Upper lobe of right lung (tissue), 1 donor: ENCODE data around the gene ART5. TPM values are rescaled to one million over a fixed set of nuclear protein-coding genes. Genes with fewer than 3 reads are reported as not detected.
"Not testable (repeated sequence)": the region's sequence is repeated elsewhere in the genome, so short reads cannot be mapped to it uniquely, and the experiment has no call there.

ENCODE experiments used
- ATAC-seq: fragments of 200-7000 bp; cut with Tn5 transposase; one replicate; pipeline ENCODE4 v1.9.1; 2020; ENCODE audit warnings: mild to moderate bottlenecking, moderate library complexity
- DNase-seq: peaks from one replicate; pipeline ENCODE4 v3.0.0-alpha.2; 2020
- H3K27ac ChIP-seq: fragments of 200-600 bp; one replicate; pipeline ENCODE4 v1.8.0; 2022
- H3K27me3 ChIP-seq: fragments of 200-600 bp; one replicate; pipeline ENCODE4 v1.8.0; 2022; ENCODE audit warnings: mild to moderate bottlenecking
- H3K36me3 ChIP-seq: fragments of 200-600 bp; one replicate; pipeline ENCODE4 v1.8.0; 2022
- H3K4me1 ChIP-seq: fragments of 200-600 bp; one replicate; pipeline ENCODE4 v1.8.0; 2022
- H3K4me3 ChIP-seq: fragments of 200-600 bp; one replicate; pipeline ENCODE4 v1.8.0; 2022; ENCODE audit warnings: mild to moderate bottlenecking
- H3K9me3 ChIP-seq: fragments of 200-600 bp; one replicate; pipeline ENCODE4 v1.8.0; 2022
- intact Hi-C: fragments of 100-400 bp; cut with DNase I; formaldehyde crosslinking; loops from one replicate; pipeline ENCODE4 v1.11.0; 2022
- total RNA-seq: library from RNA; stranded (reverse); fragmentation: NEBNext Ultra II Directional; extraction: Animal tissue kit (Norgen Biotek cat#: 25700); gene quantifications from one replicate; pipeline ENCODE4 v1.2.1, GENCODE V29; 2021
- TF ChIP-seq, protein P1 (sequence below): fragments of 200-600 bp; IDR thresholded peaks from one replicate; pipeline ENCODE4 v1.8.0; 2022; ENCODE audit warnings: antibody characterized with exemption
- donor health status: DM: no; HTN: yes; CAD: no; lungs with severe emphysema.

The ART5 gene
- total RNA-seq, 1 donor from 2014 or later: 1.2 TPM

DNA sequence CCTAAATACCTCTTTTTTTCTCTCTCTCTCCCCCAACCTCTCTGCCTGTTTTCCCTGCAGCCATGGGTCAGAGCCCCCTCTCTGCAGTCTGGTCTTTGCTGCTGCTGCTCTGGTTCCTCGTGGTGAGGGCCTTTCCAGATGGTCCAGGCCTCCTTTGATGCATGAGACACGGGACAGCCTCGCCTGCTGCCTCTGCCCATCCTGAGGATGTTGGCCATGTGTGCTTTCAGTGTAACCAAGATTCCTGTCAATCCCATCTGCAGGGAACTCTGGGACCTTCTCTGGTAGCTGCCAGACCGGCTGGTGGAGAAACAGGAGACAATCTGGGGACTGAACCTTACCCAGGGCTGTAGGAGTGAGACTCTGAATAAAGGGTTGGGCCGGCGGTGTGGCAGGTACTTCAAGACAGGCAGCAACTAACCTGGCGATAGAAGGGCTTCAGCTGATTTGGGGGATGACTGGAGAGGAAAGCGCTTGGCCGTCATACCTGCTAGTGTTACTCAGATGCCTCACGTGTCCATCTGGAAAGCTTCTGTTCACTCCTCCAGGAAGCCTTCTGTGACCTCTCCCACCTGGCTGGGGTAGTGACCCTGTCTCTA lies 22.3 kb upstream of the ART5 start:
- no peaks in the 10 kb centered on the region for H3K27me3 ChIP-seq
- no peaks in the 10 kb centered on the region for H3K4me1 ChIP-seq
- H3K4me3 ChIP-seq: no peak overlapping the region
- TF ChIP-seq, protein P1, sequence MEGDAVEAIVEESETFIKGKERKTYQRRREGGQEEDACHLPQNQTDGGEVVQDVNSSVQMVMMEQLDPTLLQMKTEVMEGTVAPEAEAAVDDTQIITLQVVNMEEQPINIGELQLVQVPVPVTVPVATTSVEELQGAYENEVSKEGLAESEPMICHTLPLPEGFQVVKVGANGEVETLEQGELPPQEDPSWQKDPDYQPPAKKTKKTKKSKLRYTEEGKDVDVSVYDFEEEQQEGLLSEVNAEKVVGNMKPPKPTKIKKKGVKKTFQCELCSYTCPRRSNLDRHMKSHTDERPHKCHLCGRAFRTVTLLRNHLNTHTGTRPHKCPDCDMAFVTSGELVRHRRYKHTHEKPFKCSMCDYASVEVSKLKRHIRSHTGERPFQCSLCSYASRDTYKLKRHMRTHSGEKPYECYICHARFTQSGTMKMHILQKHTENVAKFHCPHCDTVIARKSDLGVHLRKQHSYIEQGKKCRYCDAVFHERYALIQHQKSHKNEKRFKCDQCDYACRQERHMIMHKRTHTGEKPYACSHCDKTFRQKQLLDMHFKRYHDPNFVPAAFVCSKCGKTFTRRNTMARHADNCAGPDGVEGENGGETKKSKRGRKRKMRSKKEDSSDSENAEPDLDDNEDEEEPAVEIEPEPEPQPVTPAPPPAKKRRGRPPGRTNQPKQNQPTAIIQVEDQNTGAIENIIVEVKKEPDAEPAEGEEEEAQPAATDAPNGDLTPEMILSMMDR: no peak
- intact Hi-C loops: no loop called here
- ATAC-seq (no peak), DNase-seq (no peak)
- no peaks in the 10 kb centered on the region for H3K9me3 ChIP-seq
- H3K27ac ChIP-seq: no peak overlapping the region
- peaks cover 16% of the 10 kb centered on the region for H3K36me3 ChIP-seq

DNA sequence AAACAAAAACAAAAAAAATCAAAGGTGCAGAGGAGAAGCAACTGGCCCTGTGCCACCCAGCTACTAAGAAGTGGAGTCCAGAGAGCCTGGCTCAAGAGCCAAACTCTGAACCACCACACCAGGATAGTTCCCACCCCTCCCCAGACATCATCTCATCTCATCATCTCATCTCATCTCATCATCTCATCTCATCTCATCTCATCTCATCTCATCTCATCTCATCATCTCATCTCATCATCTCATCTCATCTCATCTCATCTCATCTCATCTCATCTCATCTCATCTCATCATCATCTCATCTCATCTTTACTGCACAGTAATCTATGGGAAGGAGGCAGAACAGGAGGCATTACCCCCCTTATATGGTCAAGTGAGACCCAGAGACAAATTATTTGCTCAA lies 21.1 kb upstream of the ART5 start:
- intact Hi-C loops: no loop called here
- Histone ChIP-seq H3K27ac (no peak overlapping the region), H3K9me3 (no peaks in the 10 kb centered on the region), H3K27me3 (no peaks in the 10 kb centered on the region), H3K36me3 (peaks cover 14% of the 10 kb centered on the region), H3K4me3 (no peak overlapping the region), H3K4me1 (no peaks in the 10 kb centered on the region)
- DNase-seq (no peak), ATAC-seq (no peak)
- TF ChIP-seq, protein P1: no peak

DNA sequence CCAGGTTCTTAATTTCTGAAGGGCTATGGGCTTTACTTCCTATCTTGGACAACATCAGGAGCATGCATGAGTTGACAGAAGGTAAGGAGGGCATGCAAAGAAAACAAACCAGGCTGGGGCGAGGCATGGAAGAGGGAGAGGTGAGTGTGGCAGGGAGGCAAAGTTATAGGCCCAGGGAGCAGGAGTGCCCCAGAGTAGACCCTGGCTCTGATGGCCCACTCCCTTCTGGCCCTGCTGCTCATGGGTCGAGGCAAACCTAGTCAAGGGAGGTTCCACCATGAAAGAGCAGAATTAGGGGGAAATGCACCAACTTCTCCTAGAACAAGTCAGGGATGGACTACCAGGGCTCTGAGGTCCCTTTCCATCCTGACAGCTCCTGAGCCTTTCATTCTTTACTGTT lies 19.2 kb upstream of the ART5 start:
- ATAC-seq: no peak

DNA sequence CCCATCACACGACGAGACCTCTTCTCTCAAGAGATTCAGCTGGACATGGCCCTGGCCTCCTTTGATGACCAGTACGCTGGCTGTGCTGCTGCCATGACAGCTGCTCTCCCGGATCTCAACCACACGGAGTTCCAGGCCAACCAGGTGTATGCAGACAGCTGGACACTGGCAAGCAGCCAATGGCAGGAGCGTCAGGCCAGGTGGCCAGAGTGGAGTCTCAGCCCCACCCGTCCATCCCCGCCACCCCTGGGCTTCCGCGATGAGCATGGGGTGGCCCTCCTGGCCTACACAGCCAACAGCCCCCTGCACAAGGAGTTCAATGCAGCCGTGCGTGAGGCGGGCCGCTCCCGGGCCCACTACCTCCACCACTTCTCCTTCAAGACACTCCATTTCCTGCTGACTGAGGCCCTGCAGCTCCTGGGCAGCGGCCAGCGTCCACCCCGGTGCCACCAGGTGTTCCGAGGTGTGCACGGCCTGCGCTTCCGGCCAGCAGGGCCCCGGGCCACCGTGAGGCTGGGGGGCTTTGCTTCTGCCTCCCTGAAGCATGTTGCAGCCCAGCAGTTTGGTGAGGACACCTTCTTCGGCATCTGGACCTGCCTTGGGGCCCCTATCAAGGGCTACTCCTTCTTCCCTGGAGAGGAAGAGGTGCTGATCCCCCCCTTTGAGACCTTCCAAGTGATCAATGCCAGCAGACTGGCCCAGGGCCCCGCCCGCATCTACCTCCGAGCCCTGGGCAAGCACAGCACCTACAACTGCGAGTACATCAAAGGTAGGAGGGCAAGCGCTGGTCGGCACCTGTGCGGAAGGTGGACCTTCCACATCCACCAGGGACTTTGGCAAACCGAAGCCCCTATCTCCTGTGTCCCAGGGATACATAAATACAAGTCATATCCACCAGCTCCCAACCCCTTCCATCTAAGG lies 18.1 kb upstream of the ART5 start:
- intact Hi-C loops: no loop called here
- H3K4me3 ChIP-seq: no peak overlapping the region
- no peaks in the 10 kb centered on the region for H3K27me3 ChIP-seq
- TF ChIP-seq, protein P1: no peak
- H3K36me3 ChIP-seq: no peaks in the 10 kb centered on the region
- no peaks in the 10 kb centered on the region for H3K9me3 ChIP-seq
- no peaks in the 10 kb centered on the region for H3K4me1 ChIP-seq
- DNase-seq (no peak), ATAC-seq (no peak)
- no peak overlapping the region for H3K27ac ChIP-seq

More for the DNA sequence above, 19.2 kb upstream of the ART5 start:
- peaks cover 7% of the 10 kb centered on the region for H3K36me3 ChIP-seq
- TF ChIP-seq, protein P1: no peak
- H3K27me3 ChIP-seq: no peaks in the 10 kb centered on the region
- intact Hi-C loops: no loop called here
- no peak overlapping the region for H3K27ac ChIP-seq
- DNase-seq: no peak
- no peaks in the 10 kb centered on the region for H3K4me1 ChIP-seq
- H3K4me3 ChIP-seq: no peak overlapping the region
- no peaks in the 10 kb centered on the region for H3K9me3 ChIP-seq

DNA sequence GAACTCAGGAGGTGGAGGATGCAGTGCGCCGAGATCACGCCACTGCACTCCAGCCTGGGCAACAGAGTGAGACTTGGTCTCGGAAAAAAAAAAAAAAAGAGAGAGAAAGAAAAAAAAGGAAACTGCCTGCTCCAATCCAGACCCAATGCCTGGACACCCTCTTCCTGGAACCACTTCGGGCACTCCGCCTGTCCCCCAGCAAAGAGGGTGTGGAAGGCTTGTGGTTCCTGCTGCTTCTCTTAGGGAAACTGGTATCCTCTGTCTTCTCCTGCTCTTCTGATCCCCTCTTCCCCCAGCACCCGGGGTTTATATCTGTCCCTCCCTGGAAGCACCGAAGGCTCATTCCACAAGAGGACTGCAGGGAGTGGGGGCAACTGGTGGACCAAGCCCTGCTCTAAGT lies 16.5 kb upstream of the ART5 start:
- ATAC-seq (no peak), DNase-seq (no peak)
- TF ChIP-seq, protein P1: no peak
- no peaks in the 10 kb centered on the region for H3K4me1 ChIP-seq
- no peak overlapping the region for H3K27ac ChIP-seq
- no peaks in the 10 kb centered on the region for H3K9me3 ChIP-seq
- H3K36me3 ChIP-seq: no peaks in the 10 kb centered on the region
- no peaks in the 10 kb centered on the region for H3K27me3 ChIP-seq
- intact Hi-C loops: no loop called here
- H3K4me3 ChIP-seq: no peak overlapping the region

DNA sequence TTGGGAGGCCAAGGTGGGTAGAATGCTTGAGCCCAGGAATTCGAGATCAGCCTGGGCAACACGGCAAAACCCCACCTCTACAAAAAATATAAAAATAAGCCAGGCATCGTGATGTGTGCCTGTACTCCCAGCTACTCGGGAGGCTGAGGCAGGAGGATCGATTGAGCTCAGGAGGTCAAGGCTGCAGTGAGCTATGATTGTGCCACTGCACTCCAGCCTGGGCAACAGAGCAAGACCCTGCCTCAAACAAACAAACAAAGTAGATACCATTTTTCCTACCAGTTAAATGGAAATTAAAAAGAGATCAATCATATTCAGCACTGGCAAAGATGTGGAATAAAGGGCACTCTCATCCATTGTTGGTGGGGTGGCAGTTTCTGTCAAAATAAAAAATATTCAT lies 15.5 kb upstream of the ART5 start:
- H3K27ac ChIP-seq, H3K4me3 ChIP-seq, intact Hi-C loops, ATAC-seq, H3K4me1 ChIP-seq, H3K36me3 ChIP-seq, DNase-seq, H3K9me3 ChIP-seq, H3K27me3 ChIP-seq: not testable (repeated sequence)
